ENCODE measurements around the gene PAAF1.
"Not testable (repeated sequence)": the region's sequence is repeated elsewhere in the genome, so short reads cannot be mapped to it uniquely, and the experiment has no call there.

The PAAF1 gene

GRCh38 chr11:73872749-73873357, 3.9 kb upstream of the PAAF1 start:
- Mint-ChIP-seq H3K36me3 (ENCODE audit: low read depth) (peaks cover 30% of the 10 kb centered on the region), H3K4me3 (peak overlapping the region; percentile 35 to 97 (median 77)), H3K4me1 (peaks cover 39% of the 10 kb centered on the region), H3K27me3 (ENCODE audit: low read depth) (no peaks in the 10 kb centered on the region), H3K27ac (peak overlapping the region; percentile 65 to 90 (median 86)), H3K9me3 (no peaks in the 10 kb centered on the region)
- no peak for TF ChIP-seq CTCF (IDR thresholded peaks at IDR 0.05; ENCODE audit: unreplicated experiment in 3 of 3)

- no peaks in the 10 kb centered on the region for H3K27me3 Mint-ChIP-seq (ENCODE audit: low read depth)
- no peaks in the 10 kb centered on the region for H3K9me3 Mint-ChIP-seq
- peak overlapping the region; percentile 96 to 99 (median 97) for H3K4me3 Mint-ChIP-seq
- no peak for TF ChIP-seq CTCF (IDR thresholded peaks at IDR 0.05; ENCODE audit: unreplicated experiment in 3 of 3)
- H3K4me1 Mint-ChIP-seq, result peaks cover 32% of the 10 kb centered on the region
- peak overlapping the region; percentile 94 to 100 (median 99) for H3K27ac Mint-ChIP-seq
- H3K36me3 Mint-ChIP-seq (ENCODE audit: low read depth), result peaks cover 25% of the 10 kb centered on the region
These were observed 1.4 kb upstream of the PAAF1 start for GRCh38 chr11:73875380-73875779.

- no peaks in the 10 kb centered on the region for H3K27me3 Mint-ChIP-seq (ENCODE audit: low read depth)
- peak overlapping the region; percentile 96 to 99 (median 97) for H3K4me3 Mint-ChIP-seq
- TF ChIP-seq CTCF (IDR thresholded peaks at IDR 0.05; ENCODE audit: unreplicated experiment in 3 of 3), result no peak
- peak overlapping the region; percentile 94 to 100 (median 99) for H3K27ac Mint-ChIP-seq
- H3K9me3 Mint-ChIP-seq, result no peaks in the 10 kb centered on the region
- peaks cover 25% of the 10 kb centered on the region for H3K36me3 Mint-ChIP-seq (ENCODE audit: low read depth)
- peaks cover 32% of the 10 kb centered on the region for H3K4me1 Mint-ChIP-seq
These were observed 959 bp upstream of the PAAF1 start for GRCh38 chr11:73875840-73876239.

- Mint-ChIP-seq H3K27me3 (ENCODE audit: low read depth) (no peaks in the 10 kb centered on the region), H3K4me1 (peaks cover 26% of the 10 kb centered on the region), H3K4me3 (peak overlapping the region; percentile 43 to 65 (median 59)), H3K27ac (no peak overlapping the region), H3K36me3 (ENCODE audit: low read depth) (peaks cover 6% of the 10 kb centered on the region), H3K9me3 (no peaks in the 10 kb centered on the region)
- TF ChIP-seq CTCF (IDR thresholded peaks at IDR 0.05; ENCODE audit: unreplicated experiment in 3 of 3), result no peak
These were observed 2.0 kb downstream of the PAAF1 start for GRCh38 chr11:73878771-73879170.

GRCh38 chr11:73880449-73880848, 3.6 kb downstream of the PAAF1 start:
- H3K36me3 Mint-ChIP-seq (ENCODE audit: low read depth); H3K27ac Mint-ChIP-seq; H3K9me3 Mint-ChIP-seq; H3K4me3 Mint-ChIP-seq; H3K27me3 Mint-ChIP-seq (ENCODE audit: low read depth): not testable (repeated sequence)
- H3K4me1 Mint-ChIP-seq, result peaks cover 19% of the 10 kb centered on the region

- H3K27ac Mint-ChIP-seq, result no peak overlapping the region
- no peaks in the 10 kb centered on the region for H3K27me3 Mint-ChIP-seq (ENCODE audit: low read depth)
- peaks cover 5% of the 10 kb centered on the region for H3K4me1 Mint-ChIP-seq
- H3K4me3 Mint-ChIP-seq, result no peak overlapping the region
- no peaks in the 10 kb centered on the region for H3K9me3 Mint-ChIP-seq
- no peak for TF ChIP-seq CTCF (IDR thresholded peaks at IDR 0.05; ENCODE audit: unreplicated experiment in 3 of 3)
- peaks cover 20% of the 10 kb centered on the region for H3K36me3 Mint-ChIP-seq (ENCODE audit: low read depth)
These were observed 7.1 kb downstream of the PAAF1 start for GRCh38 chr11:73883856-73884255.
